WERI-Rb-1 (cell line): ENCODE results near the gene SMPD3.

Source experiments
- DNase-seq: peaks from one replicate; pipeline ENCODE4 v3.0.0-alpha.2; 2020
- H3K27ac ChIP-seq: fragments of 250-450 bp; sonication (Bioruptor Pico); 2 replicates; pipeline ENCODE4 v1.5.1; 2020; ENCODE audit warnings: mild to moderate bottlenecking, moderate library complexity
- H3K27me3 ChIP-seq: fragments of 250-450 bp; sonication (Bioruptor Pico); 2 replicates; pipeline ENCODE4 v1.5.1; 2021; ENCODE audit warnings: mild to moderate bottlenecking, low read depth, moderate library complexity; ENCODE audit not compliant: insufficient read depth, severe bottlenecking
- H3K36me3 ChIP-seq: fragments of 250-450 bp; sonication (Bioruptor Pico); 2 replicates; pipeline ENCODE4 v1.5.1; 2020; ENCODE audit warnings: mild to moderate bottlenecking, moderate library complexity
- H3K4me3 ChIP-seq: 2 replicates; pipeline ENCODE4 v1.5.1; 2011; ENCODE audit warnings: low read depth, mild to moderate bottlenecking, control low read depth, low read length
- H3K9me3 ChIP-seq: fragments of 250-450 bp; sonication (Bioruptor Pico); 2 replicates; pipeline ENCODE4 v1.5.1; 2021; ENCODE audit warnings: mild to moderate bottlenecking, moderate library complexity; ENCODE audit not compliant: severe bottlenecking
- CTCF ChIP-seq: IDR thresholded peaks from 2 replicates; pipeline ENCODE4 v1.5.1; 2011; ENCODE audit warnings: low read depth, mild to moderate bottlenecking, control low read depth, inconsistent platforms, low read length

SMPD3 gene

DNA sequence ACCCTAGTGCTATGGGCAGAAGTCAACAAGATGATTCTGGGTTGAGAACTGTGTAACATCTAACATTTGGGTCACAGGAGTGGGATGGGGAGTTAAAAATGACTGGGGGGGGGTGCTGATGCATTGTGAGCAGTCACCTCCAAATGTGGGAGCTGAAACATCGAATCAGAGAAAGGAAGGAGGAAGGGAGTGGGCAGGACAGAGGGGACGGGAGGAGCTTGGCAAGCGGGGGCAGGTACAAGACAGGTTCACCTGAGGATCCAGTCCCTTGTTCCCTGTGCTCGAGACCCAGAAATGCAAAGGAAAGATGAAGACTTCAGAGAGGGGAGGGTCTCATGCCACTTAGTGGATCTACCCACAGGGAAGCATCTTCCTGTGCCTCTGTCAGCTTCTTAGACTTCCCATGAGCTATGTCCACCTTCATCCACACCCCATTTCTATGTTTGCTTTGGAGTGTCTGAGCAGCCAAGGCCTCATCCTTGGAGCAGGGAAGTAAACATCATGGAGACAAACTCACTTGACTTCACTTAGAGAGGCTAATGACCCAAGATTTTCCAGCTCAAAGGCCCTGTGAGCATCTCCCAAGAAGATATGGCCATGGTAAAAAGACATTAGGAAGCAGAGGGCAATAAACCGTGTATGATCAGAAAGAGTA is 20.5 kb downstream of the SMPD3 start:
- TF ChIP-seq CTCF = no peak
- no peak overlapping the region for H3K4me3 ChIP-seq
- DNase-seq = no peak
- no peaks in the 10 kb centered on the region for H3K27me3 ChIP-seq
- H3K9me3 ChIP-seq = no peaks in the 10 kb centered on the region
- H3K36me3 ChIP-seq = no peaks in the 10 kb centered on the region
- no peak overlapping the region for H3K27ac ChIP-seq

DNA sequence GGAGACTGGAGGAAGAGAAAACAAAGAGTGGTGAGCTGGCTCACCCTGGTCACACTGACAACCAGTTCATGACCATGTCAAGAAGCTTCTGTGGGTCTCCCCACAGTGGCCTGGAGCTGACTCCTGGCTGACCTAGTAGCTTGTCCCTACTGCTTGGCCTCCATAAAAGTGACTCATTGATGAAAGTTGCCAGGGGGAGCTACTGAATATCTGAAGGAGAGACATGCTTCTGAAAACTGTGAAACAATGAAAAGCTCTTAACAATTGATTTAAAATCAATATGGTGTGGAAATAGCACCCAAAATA is 22.0 kb downstream of the SMPD3 start:
- no peak for TF ChIP-seq CTCF
- Histone ChIP-seq H3K36me3 (no peaks in the 10 kb centered on the region), H3K27ac (no peak overlapping the region), H3K9me3 (no peaks in the 10 kb centered on the region), H3K27me3 (no peaks in the 10 kb centered on the region), H3K4me3 (no peak overlapping the region)
- no peak for DNase-seq

- Histone ChIP-seq H3K27ac (no peak overlapping the region), H3K4me3 (no peak overlapping the region), H3K36me3 (no peaks in the 10 kb centered on the region), H3K27me3 (no peaks in the 10 kb centered on the region), H3K9me3 (no peaks in the 10 kb centered on the region)
- DNase-seq = no peak
- TF ChIP-seq CTCF = no peak
Measured at GRCh38 chr16:68425498-68426346, 22.6 kb downstream of the SMPD3 start.

GRCh38 chr16:68423771-68424170 is 24.5 kb downstream of the SMPD3 start:
- no peaks in the 10 kb centered on the region for H3K9me3 ChIP-seq
- DNase-seq = no peak
- no peak for TF ChIP-seq CTCF
- no peak overlapping the region for H3K27ac ChIP-seq
- H3K27me3 ChIP-seq = no peaks in the 10 kb centered on the region
- H3K36me3 ChIP-seq = no peaks in the 10 kb centered on the region
- no peak overlapping the region for H3K4me3 ChIP-seq

DNA sequence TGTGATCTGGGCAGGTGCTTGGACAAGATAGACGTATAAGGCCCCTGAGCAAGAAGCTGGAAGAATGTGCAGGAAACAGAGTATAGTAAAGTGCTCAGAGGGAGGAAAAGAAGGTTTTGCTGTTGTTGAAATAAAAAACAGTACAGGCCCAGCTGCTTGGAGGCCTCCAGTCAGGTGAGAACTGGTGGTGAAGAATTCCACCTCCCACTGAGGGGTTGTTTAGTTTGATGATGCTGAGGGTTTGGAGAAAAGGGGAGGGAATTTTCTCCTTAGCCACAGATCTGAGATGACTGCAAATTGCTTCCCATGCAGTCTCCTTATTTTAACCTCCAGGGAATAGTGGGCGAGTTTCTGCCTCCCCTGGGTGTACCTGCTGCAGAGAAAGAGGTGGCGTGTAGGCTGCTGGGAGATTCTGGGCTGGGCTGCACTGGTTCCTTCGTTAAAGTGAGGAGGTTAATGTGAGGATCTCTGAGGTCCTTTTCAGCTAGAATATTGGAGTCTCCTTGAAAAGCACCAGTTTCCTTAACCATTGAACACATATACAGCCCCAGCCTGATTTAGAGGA is 25.8 kb downstream of the SMPD3 start:
- Histone ChIP-seq H3K27ac (no peak overlapping the region), H3K4me3 (no peak overlapping the region), H3K36me3 (no peaks in the 10 kb centered on the region), H3K9me3 (no peaks in the 10 kb centered on the region), H3K27me3 (no peaks in the 10 kb centered on the region)
- TF ChIP-seq CTCF = no peak
- no peak for DNase-seq
